Uterus (tissue), 2 donors: ENCODE results near the gene MIF4GD.
"Not testable (repeated sequence)": the region's sequence is repeated elsewhere in the genome, so short reads cannot be mapped to it uniquely, and the experiment has no call there.

Experiments
- CTCF ChIP-seq, 4 experiments: fragments of 200-600 bp in 2 of 4; fragments of 450-650 bp in 2 of 4; sonication (generic) in 2 of 4; IDR thresholded peaks; one replicate each; pipeline ENCODE4 v1.5.1; 2016 to 2019; ENCODE audit warnings: antibody characterized with exemption in 4 of 4, mild to moderate bottlenecking in 2 of 4, moderate library complexity in 1 of 4
- POLR2A ChIP-seq, 2 donors: fragments of 450-650 bp; IDR thresholded peaks; one replicate each; pipeline ENCODE4 v1.6.1; 2016; ENCODE audit warnings: antibody characterized with exemption in 2 of 2, mild to moderate bottlenecking in 1 of 2, moderate library complexity in 1 of 2

GRCh38 chr17:75280189-75280588 is 9.2 kb upstream of the MIF4GD start:
- TF ChIP-seq CTCF, POLR2A (IDR thresholded peaks at IDR 0.05): not testable (repeated sequence)
